DMS 273 treated with DMSO at 0.1 percent for 48 hours (cell line): Measurements from ENCODE around the gene COL23A1.
"Not testable (repeated sequence)": the region's sequence is repeated elsewhere in the genome, so short reads cannot be mapped to it uniquely, and the experiment has no call there.

Experiments
- DNase-seq: peaks from one replicate; lab custom pipeline; 2025; lab: John Stamatoyannopoulos, UW

The COL23A1 gene

DNA sequence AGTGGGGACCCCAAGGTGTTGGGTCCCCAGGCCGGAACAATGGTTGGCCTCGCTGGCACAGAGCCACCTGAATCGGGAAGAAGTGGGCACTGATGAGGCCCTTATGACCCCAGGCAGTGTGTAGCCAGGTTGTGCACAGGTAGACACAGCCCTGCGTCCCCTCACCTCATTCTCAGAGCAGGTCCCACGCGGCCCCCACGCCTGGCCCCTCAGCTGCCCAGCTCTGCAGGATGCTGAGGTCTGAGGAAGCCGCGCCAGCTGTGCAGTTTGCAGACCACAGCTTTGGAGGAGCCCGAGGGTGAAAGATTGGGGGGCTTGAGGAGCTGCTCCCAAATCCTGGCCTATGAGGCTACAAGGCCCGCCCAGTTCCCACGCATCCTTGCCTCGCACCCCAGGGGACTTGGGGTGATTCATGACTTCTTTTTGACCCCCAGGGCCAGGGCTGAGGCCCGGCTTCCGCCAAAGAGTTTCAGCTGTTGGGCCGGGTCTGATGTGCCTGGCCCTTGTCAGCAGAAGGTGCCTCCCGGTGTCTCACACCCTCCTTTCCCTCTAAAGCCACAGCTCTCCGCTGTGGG lies 269.8 kb downstream of the COL23A1 start:
- no peak for DNase-seq

DNA sequence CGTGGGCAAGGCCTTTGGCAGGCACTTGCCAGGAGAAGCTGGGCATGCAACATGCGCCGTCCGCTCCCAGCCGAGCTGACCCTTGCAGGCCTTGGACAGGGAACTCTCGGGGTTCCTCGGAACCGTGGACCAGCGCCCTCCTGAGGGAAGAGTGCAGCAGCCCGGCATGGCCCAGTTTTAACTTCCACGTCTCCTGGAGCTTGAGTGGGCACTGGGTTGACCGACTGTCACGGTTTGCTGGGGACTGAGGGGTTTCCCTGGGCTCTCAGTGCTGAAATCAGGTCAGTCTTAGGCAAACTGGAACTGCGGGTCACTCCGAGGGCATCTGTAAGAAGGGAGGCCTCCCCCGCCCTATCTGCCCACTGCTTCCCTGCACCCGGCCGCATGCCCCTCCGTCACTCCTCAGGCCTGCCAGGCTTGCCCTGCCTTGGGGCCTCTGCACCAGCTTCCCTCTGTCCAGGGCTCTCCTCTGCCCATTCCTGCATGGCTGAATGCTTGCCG lies 270.6 kb downstream of the COL23A1 start:
- no peak for DNase-seq

DNA sequence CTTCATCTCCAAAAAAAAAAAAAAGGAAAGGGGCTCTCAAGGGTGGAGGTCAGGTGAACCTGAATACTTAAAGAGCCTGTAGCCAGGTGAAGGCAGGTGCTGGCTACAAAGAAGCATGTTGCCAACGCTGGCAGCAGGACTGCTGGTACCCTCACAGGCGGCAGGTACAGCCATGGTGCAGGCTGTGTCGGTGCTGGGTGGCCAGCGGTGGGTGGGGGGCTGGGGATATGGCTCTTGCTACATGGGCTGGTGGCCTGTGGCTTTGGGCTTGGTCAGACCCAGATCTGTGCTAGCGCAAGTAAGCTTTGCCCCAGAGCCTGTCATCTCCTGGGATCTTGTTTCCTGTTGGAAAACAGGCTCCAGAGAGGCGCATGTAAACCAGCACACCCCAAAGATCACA lies 271.3 kb downstream of the COL23A1 start:
- DNase-seq = no peak

DNA sequence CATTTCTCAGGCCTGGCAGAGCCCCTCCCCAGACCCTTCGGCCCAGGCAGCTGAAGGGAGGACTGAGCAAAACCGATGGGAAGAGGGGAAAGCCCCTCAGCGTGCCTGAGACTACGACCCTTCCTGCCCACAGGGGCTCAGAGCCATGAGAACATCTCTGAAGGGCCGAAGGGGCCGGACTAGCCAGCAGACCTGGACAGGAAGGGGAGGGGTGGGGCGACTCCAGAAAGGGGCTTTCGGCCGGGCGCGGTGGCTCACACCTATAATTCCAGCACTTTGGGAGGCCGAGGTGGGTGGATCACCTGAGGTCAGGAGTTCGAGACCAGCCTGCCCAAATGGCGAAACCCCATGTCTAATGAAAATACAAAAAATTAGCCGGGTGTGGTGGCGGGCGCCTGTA lies 271.8 kb downstream of the COL23A1 start:
- DNase-seq = no peak

DNA sequence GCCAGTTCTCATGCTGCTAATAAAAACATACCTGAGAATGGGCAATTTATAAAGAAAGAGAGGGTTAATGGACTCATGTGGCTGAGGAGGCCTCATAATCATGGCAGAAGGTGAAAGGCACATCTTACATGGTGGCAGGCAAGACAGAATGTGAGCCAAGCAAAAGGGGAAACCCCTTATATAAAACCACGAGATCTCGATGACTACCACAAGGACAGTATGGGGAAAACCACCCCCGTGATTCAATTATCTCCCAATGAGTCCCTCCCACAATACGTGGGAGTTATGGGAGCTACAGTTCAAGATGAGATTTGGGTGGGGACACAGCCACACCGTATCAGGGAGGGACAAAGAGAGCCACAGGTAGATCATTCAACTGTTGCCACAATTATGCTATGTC lies 272.5 kb downstream of the COL23A1 start:
- DNase-seq = not testable (repeated sequence)

DNA sequence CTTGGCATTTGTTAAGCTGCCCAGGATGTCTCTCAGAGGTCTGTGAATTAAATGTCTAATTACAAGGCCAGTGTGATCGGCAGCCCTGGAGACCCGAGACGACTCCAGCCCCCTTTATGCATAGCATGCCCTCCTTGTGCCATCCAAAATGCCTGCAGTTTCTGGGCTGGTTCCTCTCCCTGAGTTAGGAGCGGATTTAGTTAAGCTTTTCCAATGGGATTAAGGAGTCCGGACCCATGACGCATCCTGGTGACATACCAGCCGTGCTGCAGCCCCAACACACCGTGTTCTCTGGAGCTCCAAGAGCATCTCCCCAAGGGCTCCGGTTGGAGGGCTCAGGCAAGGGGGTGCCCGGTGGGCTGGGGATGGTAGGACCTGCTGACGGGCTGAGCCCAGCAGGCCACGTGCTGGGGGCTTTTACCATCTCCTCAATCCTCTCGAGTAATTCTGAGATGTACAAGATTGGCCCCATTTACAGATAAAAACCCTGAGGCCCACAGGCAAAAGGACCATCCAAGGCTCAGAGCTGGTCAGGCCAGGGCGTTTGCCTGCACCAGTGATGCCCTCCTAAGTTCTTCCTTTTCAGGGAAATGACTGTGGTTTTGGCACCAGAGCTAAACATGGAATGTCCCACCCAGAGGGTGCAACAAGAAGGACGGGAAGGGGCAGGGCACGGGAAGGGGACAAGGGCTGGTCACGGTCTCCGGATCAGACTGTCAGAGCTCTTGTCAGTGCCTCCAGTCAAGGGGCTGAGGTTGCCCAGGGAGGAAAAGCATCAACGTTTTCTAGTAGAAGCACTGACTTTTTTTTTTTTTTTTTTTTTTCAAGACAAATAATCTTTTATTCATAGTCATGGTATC lies 275.0 kb downstream of the COL23A1 start:
- DNase-seq = no peak

DNA sequence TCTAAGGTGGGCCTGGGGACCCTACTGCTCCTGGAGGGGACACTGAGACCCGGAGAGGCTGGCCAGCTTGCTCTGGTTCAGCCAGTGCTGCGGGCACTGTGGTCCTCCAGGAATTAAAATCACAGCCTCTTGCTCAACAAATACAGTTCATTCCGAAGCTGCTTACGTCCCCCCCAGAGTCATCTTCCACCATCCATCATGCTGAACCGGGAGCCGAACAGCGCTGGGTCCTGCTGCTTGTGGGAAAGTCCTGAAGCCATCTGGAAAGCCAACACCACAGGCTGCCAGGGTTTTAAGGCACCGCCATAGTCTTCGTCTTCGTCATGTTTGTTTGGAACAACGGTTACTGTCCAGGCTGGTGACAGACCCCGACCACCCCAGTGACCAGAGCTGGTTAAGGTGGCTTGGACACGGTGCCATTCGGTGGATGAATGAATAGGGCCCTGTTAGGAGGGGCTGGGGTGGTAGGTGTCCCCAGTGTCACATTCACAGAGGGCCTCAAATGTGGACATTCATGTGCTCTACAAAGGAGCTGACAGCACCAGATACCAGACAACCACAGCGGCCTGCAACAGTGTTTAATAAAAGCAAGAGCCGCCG lies 276.0 kb downstream of the COL23A1 start:
- no peak for DNase-seq

DNA sequence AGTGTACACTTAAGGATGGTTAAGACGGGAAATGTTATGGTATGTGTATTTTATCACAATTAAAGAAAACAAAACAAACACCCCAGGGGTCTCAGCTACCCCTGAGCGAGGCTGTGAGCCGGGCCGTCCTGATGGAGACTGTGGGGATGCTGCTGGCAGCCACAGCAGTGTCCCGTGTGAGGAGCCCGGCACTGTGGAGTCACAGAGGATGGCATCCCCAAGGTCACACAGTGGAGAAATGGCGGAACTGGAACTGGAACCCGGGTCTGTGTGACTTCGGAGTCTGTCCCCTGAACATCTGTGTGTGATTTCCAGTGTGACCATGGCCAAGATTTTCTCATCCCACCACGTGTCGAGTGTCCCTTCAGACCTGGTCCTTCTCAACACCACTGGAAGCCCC lies 276.9 kb downstream of the COL23A1 start:
- DNase-seq = no peak

DNA sequence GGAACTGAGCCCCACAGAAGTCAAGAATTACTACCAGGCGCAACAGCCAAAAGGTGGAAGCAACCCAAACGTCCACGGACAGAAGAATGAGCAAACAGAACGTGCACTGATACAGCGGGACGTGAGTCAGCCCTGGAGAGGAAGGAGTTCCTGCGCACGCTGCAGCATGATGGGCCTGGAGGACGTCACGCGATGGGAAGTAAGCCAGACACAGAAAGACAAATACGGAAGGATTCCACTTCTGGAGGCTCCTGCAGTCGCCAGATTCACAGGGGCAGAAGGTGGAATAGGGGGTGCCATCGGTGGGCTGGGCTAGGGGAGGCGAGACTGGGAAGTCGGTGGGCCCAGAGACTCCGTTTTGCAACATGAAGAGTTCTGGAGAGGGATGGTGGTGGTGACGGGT lies 277.3 kb downstream of the COL23A1 start:
- DNase-seq = no peak

DNA sequence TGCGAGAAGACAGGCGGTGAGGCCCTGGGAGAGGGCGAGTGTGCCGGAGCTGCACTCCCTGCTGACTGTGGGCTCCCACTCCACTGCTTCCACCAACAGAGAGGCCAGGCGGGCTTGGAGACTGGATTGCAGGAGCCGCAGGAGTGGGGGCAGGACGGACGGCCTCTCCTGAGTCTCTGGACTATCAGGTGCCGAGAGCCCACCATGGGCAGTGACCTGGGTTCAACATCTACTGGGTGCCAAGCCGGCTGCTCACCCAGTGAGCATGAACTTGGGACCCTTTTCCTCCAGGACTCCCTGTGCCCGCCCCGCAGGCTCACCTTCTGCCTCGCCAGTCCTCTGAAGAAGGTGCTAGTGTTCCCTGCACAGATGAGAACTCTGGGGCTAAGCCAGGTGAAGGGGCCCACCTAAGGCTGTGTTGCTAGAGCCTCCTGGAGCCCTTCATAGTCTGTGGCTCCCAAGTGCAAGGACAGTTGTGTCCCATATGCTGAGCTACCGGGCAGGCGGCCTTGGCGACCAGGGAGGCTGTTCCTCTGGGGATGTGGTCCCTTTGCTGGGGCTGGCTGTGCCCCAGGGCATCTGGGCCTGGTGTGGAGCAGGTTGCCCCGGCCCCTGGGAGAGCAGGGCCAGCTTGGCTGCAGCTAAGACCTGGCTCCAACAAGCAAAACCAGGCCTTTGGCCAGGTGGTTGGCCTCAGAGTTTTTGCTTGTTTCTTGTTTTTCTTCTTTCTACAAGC lies 279.9 kb downstream of the COL23A1 start:
- no peak for DNase-seq

DNA sequence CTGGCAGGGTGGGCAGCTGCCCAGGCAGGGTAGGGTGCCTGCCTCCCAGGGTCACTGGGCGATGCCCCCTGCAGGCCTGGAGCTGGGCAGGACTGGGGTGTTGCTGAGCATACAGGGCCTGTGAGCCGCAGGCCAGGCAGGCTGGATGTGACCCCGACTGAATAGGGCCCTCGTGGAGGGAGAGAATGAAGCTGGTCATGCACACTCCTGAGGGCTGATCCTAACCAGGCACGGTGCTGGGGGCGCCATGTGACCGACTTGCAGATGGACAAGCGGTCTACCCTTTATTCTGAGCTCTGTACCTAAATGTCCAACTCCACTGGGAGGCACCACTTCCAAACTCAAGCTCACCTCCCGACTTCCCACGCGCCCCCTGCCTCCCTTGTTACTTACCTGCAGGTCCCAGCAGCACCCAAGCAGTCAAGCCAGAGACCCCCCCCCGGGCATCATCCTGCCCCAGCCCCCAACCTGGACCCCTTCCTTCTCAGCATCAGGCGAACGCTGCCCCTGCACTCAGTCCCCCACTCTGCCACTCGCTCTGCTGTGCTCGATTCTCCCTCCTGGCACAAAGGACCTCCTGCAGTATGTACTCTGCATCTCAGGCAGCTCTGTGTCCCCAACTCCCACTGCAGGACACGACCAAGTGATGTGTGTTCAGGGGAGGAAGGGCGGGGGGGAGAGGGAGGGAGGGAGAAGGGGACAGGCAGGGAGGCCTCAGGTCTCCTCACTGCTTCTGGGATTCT lies 280.8 kb downstream of the COL23A1 start:
- DNase-seq = no peak

DNA sequence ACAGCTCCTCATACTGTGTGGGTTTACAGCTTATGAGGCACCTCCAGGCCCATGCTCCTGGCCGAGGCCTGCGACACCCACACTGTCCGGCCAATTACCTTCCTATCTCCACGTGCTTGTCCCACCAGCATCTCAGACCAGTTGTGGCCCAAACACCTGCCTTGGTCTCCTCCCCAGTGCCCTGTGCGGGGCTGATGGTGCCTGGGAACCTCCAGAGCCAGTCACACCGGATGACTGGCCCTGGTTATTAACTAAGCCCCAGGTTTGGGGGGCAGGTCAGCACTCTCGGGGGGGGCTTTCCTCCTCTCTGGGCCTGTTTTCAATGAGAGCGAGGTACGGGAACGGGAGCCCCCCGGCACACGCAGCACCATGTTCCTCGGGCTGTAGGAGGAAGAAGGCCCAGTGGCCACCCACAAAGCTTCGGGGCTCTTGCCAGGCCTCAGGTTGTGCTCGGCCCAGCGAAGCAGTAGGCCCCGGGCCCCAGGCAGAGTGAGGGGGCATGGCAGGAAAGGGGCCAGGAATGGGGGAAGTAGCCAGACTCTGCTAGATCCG lies 281.6 kb downstream of the COL23A1 start:
- no peak for DNase-seq

DNA sequence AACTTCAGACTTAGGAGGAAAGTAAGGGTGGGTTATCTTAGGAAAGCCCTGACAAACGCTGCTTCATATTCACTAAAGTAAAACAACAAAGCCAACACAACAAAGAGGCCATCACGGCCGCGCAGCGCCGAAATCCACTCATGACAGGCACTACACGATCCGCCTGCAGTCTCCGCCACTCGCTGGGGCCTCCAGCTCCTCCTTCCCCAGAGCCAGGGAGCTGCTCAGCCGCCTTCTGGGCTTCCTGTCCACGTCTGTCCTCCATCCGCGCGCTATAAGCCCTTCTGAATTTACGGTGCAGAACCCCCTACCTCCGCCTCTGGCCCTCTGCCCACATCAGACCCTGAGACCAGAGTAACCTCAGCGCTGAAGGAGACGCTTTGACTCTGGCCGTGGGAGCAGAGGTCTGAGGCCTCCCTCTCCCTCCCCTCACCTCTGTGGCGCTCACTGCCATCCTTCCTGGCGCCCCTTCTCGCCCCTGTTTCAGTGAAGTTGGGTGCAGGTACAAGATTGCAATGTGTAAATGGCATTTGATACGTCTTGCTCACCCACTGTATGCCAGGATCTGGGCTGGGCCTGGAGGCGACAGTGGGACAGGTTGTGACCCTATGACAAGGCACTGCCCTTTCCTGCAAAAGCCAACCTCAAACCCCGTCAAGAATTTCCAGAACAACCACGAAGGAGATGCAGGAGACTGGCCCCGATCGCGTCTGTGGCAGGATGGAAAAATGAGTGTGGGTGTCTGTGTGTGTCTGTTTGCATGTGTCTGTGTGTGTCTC lies 282.7 kb downstream of the COL23A1 start:
- DNase-seq = no peak

DNA sequence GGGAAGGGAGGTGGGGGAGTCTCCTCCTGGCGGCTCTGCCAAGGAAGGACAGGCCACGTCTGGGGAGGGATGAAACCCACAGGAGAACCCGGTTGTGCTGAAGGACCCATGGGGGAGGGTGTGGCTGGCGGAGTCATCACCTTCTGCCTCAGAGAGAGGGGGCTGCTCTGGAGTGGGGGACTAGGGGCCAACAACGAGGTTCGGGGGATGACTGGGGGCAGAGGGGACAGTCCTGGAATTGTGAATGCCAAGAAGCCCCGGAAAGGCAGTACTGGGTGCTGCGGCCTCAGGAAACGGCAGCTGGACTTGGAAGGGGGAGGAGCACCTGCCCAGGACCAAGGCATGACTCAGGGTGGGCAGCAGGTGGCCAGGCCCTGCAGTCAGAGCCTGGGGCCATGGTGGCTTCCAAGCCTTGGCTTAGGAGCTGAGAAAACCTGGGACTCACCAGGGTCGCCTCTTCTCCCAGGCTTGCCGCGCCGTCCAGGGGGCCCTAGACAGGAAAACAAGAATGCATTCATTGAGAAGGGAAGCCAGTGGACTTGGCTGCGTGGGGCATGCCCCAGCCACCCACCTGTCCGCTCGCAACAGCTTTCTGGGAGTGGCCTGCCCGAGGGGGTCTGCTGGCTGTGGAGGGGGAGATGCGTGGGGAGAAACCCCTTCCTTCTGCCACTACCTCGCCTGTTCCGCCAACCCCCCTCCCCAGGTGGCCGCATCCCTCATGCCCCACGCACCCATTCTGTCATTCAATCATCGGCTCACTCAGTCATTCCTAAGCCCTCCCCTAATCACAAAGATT lies 283.6 kb downstream of the COL23A1 start:
- no peak for DNase-seq

DNA sequence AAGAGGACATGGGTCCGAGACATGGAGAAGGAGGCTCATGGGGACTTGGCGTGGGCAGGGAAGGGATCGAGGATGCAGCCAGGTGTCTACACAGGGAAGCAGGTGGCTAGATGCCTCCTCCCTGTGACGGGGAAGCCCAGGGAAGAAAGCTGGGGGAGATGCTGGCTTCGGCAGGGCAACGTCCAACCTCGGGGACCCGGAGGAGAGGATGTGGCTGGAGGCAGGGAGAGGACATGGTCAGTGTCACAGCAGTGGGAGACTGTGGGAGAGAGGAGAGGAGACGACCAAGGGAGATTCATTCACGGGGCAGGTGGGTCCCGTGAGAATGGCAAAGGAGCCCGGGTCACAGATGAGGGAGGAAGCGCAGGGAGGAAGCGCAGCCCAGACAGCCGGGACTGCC lies 284.4 kb downstream of the COL23A1 start:
- DNase-seq = no peak

DNA sequence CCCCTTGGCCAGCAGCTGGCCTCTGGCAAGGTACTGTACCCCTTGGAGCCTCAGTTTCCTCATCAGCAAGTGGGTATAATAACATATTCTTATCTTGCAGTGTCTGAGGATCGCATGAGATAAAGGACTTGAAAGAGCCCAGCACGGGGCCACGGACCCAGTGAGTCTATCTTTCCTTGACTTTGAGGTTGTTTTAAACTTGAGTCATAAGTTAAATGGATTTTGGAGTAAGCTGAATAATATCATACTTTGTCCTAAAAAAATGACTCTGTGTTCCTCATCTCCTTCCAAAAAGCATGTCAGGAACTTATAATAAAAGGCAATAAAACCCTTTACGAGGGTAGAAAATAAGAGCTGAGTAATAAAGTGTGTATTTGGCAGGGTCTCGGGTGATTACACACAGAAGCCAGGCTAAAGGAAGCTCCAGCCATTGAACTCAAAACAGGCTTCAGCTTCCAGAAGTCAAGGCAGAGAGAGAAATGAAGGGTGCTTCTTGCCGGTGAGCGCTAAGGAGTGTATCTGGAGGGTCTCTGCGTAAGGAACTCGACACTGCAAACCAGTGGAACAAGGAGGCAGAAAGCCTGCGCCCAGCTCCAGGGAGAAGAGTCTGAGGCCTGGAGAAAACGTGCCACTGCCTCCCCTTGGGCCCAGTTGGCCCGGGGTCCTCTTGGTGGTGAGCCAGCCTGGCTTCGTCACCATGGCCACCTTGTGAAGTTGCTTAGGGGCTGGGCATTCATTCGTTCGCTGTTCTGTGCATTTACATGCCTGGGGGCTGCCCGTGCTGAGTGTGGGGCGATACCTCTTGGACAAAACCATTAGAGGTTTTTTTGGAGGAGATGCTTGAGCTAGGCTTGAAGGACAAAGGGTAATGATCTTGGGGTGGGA lies 285.2 kb downstream of the COL23A1 start:
- no peak for DNase-seq

DNA sequence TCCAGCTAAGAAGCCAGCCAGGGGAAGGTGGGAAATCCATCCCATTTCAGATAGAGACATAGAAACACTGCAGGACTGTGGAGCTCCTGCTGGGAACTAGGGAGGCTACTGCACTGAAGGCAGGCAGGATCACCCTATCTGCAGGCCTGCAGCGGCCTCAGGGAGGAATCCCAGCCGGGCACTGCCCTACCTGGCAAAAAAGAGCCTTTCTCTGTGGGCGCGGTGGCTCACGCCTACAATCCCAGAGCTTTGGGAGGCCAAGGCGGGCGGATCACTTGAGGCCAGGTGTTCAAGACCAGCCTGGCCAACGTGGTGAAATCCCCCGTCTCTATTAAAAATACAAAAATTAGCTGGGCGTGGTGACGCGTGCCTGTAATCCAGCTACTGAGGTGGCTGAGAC lies 286.2 kb downstream of the COL23A1 start:
- DNase-seq = no peak

DNA sequence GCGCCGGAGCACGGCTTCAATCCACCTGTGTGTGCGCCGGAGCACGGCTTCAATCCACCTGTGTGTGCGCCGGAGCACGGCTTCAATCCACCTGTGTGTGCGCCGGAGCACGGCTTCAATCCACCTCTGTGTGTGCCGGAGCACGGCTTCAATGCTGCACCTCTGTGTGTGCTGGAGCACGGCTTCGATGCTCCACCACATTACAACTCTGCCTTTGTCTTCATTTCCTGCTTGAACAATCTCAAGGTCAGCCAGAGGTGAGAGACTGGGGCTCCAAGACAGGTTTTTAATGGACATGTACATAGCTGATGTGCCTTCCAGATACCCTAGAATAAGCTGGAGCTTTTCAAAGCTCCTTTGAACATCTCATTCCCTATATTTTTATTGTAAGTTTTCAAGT lies 287.9 kb downstream of the COL23A1 start:
- not testable (repeated sequence) for DNase-seq

DNA sequence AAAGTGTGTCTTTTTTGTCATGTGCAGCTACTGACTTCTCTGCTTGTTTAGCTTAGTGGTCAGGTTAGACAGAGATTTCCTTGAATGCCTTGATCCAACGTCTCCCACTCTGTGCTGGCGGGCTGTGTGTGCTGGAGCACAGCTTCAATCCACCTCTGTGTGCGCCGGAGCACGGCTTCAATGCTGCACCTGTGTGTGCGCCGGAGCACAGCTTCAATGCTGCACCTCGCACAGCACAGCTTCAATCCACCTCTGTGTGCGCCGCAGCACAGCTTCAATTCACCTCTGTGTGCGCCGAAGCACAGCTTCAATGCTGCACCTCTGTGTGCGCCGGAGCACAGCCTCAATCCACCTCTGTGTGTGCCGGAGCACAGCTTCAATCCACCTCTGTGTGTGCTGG lies 288.6 kb downstream of the COL23A1 start:
- no peak for DNase-seq
